ENCODE results near the gene FKBP10. TPM values are rescaled to one million over a fixed set of nuclear protein-coding genes. Genes with fewer than 3 reads are reported as not detected.
A peak's percentile ranks its signal among the peaks of the same experiment; 100 is the strongest.

The FKBP10 gene
- total and polyA plus RNA-seq, 4 donors = 0.71 to 17.6 (median 5.6) TPM

GRCh38 chr17:41772586-41773189 is 40.1 kb upstream of the FKBP10 start:
- no peaks in the 10 kb centered on the region for H3K9me3 ChIP-seq (ENCODE audit: control insufficient read depth in 4 of 4, low read length in 3 of 4)
- H3K4me3 ChIP-seq (ENCODE audit: low read depth in 1 of 3, low read length in 3 of 3) = peak overlapping the region; percentile 37 to 60 (median 55)
- WGBS = 31% methylated on average over 19 of the region's 19 CpGs
- no peaks in the 10 kb centered on the region for H3K27me3 ChIP-seq (ENCODE audit: control insufficient read depth in 4 of 4, insufficient read depth in 4 of 4, low read length in 3 of 4)
- peaks cover 19 to 71% (median 54%) of the 10 kb centered on the region in 4 donors for H3K4me1 ChIP-seq (ENCODE audit: control insufficient read depth in 4 of 4, insufficient read depth in 4 of 4, low read length in 3 of 4)
- H3K36me3 ChIP-seq (ENCODE audit: control insufficient read depth in 4 of 4, insufficient read depth in 3 of 4, low read depth in 1 of 4, low read length in 3 of 4) = peaks cover 3 to 18% (median 11%) of the 10 kb centered on the region in 4 donors
- H3K9ac ChIP-seq (ENCODE audit: low read depth in 1 of 2, low read length in 2 of 2) = peak overlapping the region; percentile 7 to 24
- peak; percentile 61 for DNase-seq (ENCODE audit: low spot score)
- peak; percentile 18 for TF ChIP-seq FOXA1 (IDR thresholded peaks at IDR 0.05)
- peak in 1 of 2 donors; percentile 49 for TF ChIP-seq JUND (IDR thresholded peaks at IDR 0.05)
- peak; percentile 100 for TF ChIP-seq HNF4A (conservative IDR thresholded peaks at IDR 0.05)
- TF ChIP-seq GABPA (IDR thresholded peaks at IDR 0.05 in 1 of 2, conservative IDR thresholded peaks at IDR 0.05 in 1 of 2) = peak in 1 of 2 donors; percentile 53
- TF ChIP-seq NR2F2 (IDR thresholded peaks at IDR 0.05) = peak; percentile 95
- peak; percentile 83 for TF ChIP-seq REST (IDR thresholded peaks at IDR 0.05)
- peak in 1 of 2 donors; percentile 41 for TF ChIP-seq EGR1 (IDR thresholded peaks at IDR 0.05; ENCODE audit: low read depth in 2 of 2)
- TF ChIP-seq RXRA (IDR thresholded peaks at IDR 0.05) = peak; percentile 96 to 98
- TF ChIP-seq FOXA2 (IDR thresholded peaks at IDR 0.05) = no peak
- TF ChIP-seq MAX (IDR thresholded peaks at IDR 0.05) = peak; percentile 84
- no peak for TF ChIP-seq CTCF (IDR thresholded peaks at IDR 0.05; ENCODE audit: low read depth, low read length, missing input control)
- TF ChIP-seq HNF4G (IDR thresholded peaks at IDR 0.05) = peak; percentile 99
- peak; percentile 51 for TF ChIP-seq ZBTB33 (IDR thresholded peaks at IDR 0.05)
- TF ChIP-seq ATF3 (IDR thresholded peaks at IDR 0.05) = no peak
- TF ChIP-seq YY1 (IDR thresholded peaks at IDR 0.05) = peak; percentile 96
- TF ChIP-seq SP1 (IDR thresholded peaks at IDR 0.05) = peak; percentile 96
- TF ChIP-seq TAF1 (conservative IDR thresholded peaks at IDR 0.05) = no peak
- peak; percentile 20 to 32 for TF ChIP-seq RAD21 (IDR thresholded peaks at IDR 0.05)
- H3K27ac ChIP-seq (ENCODE audit: low read depth in 1 of 2, low read length in 2 of 2) = peak overlapping the region; percentile 81 to 83
